Stimulated activated CD4-positive, alpha-beta T cell treated with anti-CD3 and anti-CD28 coated beads, Interleukin-4, amount 100 ng/mL, for 4 hours (primary cell): Measurements from ENCODE around the gene CPNE2.
"Not testable (repeated sequence)": the region's sequence is repeated elsewhere in the genome, so short reads cannot be mapped to it uniquely, and the experiment has no call there.

Experiments used
- DNase-seq, 2 experiments: peaks; one replicate each; pipeline ENCODE4 v3.0.0-alpha.2; 2020

The CPNE2 gene

DNA sequence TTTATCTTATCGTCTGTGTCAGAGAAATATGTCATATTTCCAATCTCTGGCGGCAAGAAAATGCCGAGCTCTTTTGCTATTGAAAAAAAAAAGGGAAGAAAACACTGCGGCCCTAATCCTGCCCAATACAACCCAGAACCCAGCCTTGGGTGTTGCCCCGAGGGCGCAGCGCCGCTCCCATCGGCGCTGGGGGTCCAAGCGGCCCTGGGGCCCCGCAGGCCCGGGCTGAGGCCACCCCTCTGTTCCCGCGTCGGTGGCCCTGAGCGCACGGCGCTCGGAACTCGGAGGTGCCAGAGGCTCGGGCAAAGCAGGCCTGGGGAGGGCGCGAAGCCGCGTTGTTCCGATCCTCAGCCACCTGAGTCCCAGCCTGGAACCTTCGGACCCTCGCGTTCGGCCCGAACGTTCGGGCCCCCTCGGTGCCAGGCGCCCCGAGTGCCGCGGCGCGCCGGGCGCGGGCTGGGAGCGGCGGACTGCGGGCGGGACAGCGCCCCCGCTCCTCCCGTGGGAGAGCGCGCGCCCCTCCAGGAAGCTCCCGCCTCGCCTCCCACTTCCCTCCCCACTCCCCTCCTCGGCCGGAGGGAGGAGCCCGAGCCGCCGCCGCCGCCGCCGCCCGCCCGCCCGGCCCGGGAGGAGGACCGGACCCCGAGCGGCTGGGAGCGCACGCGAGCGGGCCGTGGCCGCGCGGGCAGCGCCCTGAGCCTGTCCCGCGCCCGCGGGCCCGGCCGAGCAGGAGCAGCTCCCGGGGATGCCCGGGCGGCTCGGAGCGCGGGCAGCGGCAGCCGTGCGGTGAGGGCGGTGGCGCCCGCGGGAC lies at the start of gene CPNE2:
Gene CPNE2 (plus strand): TSS at position 609 of the 811 bp plus-strand sequence. CDS start 18,160 bp downstream, outside the sequence.
- peak in 1 of 2 experiments; percentile 42 for DNase-seq

DNA sequence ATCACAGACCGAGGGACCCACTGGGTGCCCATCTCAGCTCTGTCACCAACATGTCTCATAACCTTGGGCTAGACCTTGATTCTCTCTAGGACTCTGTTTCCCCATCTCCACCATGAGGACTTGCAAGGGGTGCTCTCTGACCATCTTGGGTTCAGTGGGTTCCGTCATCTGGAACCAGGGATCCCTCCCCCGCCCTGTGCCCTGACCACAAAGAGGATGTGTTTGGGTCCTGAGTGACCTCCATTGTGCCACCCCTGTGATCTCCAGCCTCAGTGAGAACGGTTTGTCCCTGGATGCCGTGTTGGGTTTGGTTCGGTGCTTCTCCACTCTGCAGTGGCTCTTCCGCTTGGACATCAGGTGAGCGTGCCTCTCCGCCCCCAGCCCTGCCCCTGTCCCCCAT lies 49.1 kb upstream of the CPNE2 start:
- DNase-seq, result no peak

DNA sequence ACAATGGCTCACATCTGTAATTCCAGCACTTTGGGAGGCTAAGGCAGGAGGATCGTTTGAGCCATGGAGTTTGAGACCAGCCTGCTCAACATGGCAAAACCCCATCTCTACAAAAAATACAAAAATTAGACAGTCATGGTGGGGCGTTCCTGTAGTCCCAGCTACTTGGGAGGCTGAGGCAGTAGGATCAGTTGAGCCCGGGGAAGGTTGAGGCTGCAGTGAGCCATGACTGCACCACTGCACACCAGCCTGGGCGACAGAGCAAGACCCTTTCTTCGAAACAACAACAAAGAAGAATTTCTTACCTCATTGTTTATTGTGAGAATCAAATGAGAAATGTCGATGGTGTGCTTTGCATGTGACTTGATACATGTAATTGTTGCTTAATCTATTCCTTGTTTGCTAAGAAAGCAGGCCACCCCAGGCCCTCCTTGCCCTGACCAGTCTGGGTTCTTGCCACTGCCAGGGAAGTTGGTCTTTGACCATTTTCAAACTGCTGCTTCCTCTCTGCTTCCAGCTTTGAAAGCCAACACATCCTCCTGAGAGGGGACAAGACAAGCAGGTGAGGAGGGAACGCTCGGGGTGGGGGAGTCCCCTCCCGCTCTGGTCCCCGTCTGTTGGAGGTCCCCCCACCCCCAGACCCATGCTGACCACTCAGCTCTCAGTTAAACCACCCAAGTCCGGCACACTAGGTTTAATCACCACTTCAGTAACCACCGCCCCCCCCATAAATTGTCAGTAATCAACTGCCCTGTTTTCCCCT lies 47.3 kb upstream of the CPNE2 start:
- no peak for DNase-seq

DNA sequence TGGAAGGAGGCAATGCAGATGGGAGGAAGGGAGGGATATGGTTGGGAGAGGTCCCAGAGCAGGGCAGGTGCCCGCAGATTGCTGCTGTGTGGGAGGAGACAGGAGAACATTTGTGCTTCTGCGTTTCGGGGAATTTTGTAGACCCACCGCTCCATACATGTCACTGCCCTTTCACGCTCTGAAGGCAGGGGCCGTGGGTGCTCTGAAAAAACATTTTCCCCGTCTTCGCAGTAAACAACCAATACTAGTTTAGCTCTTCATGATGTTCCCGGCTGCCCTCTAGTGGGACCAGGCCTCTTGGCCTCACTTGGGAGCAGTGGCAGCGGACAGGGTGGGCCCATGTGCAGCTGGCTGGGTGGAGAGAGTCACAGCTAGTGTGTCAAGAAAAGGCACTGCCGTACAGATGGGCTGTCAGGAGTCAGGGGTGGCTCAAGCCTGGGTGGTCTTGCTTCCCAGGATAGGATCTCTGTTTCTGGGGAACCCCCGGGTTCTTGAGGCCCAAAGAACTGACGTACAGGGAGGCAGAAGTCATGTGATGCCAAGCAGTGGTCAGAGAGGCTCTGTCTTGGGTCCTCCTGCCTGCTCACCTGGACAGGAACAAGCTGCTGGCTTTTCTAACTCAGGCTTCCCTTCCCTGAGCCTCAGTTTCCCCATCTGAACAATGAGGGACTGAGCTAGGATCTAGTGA lies 46.5 kb upstream of the CPNE2 start:
- peak in 1 of 2 experiments; percentile 18 for DNase-seq

DNA sequence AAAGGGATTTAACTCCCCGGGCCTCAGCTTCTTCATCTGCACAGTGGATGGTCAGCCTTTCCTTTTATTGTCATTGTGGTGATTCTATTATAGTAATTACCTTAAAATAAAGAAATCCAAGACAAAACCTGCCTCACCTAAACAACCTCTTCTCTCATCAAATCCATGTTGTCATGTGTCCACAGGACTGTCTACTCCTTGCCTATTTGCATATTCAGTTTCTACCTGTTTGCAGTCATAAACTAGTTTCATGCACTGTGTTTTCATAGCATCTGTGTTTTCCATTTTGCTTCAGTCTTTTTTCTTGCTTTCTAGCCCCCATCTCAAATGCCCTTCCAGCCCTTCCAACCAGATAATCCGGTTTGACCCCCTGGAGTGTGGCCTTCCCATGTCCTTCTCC lies 44.3 kb upstream of the CPNE2 start:
- DNase-seq, result no peak

DNA sequence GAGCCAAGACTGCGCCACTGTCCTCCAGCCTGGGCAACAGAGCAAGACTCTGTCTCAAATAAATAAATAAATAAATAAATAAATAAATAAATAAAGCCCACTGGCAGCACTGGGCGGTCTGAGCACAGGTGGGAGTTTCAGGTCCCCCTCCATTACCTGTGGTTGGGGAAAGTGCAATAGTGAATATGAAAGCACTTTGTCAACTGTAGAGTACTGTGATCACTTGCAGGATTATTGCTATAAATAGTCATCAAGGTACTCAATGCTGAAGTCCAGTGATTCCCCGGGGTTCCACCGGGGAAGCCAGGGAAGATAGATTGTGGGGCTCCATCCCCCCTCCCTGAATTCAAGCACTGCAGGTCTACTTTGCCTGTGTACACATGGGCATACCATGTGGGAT lies 42.7 kb upstream of the CPNE2 start:
- DNase-seq, result no peak

DNA sequence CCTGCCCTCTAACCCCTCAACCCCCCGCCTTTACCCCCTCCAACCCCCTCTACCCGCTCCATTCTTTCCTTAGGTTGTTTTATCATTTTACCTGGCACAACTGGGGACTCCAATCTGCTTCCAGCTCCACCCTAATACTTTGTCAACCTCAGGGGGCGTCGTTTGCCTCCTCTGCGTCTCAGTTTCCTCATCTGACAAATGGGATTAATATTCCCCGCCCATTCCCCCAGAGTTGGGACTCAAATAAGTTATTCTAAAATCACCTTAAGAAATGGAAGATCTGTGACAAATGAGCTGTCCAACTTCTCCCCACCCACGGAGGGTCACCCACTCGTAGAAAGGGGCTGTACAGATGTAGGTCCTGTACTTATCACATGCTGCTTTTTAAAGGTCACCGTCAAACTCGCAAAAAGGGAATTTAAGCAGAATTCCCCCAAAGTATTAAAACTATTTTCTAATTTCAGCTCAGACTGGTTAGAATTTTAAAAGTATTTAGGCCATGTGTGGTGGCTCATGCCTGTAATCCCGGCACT lies 40.6 kb upstream of the CPNE2 start:
- no peak for DNase-seq

DNA sequence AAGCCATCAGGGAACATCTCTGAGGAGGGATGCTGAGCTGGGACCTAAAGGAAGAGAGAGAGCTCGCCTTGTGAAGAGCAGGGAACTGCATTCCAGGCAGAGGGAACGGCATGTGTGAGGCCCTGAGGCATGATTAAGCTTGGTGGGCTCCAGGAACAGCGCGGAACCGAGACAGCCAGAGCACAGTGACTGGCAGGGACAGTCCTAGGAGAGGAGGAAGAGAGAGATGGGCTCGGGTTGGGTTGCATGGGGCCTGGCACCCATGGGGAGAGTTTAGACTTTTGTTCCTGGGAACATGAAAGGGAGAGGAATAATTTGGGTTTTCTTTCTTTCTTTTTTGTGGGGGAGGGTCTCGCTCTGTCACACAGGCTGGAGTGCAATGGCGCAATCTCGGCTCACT lies 39.2 kb upstream of the CPNE2 start:
- no peak for DNase-seq

DNA sequence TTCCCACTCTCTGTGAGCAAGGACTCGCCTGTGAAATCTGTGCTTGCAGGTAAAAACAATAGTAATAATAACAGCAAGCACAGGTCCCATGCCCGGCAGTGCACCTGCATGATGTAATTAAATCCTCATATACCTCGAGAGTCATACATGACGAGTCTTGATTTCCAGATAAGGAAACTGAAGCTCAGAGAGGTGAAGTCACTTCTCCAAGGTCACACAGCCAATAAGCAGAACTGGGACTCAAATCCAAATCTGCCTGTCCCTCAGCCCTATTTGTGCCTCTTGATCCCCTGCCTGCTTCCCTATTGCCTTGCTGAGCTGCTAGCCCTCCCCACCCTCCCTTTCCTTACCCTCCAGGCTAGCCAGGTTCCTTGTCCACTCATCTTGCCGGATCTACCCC lies 38.0 kb upstream of the CPNE2 start:
- no peak for DNase-seq

DNA sequence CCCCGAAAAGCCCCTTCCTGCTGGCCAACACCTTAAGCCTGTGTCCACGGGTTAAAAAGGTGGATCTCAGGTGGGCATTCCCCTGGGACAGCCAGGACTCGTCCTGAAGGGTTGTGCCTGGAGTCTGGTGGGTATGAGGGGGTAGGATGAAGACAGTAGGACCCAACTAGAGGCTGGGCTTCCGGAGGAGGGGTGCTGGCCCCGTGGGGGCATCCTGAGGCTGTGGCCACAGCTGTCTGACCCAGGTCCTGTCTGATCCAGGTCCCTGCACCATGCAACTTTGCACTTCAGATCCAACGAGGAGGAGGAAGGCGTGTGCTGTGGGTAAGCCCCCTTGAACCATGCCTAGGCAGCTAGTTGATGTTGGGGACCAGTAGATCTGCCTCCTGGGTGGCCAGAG lies 37.6 kb upstream of the CPNE2 start:
- no peak for DNase-seq

DNA sequence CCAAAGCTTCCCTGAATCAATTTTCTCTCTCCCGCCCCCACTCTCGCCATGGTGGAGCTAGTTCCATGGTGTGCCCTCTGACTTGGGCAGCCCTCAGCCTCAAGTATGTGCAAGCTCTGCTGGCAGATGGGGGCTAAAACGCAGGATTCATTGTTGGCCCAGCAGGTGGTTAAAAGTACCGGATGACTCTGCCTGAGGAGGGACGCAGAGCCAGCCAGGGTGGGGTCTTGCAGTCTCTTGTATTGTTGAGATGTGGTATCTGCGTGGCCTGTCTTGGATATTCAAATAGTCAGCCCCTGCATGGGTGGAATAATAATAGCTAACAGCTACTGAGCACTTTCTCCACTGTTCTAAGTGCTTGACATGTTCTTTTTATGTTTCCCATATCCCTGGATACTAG lies 36.7 kb upstream of the CPNE2 start:
- DNase-seq, result no peak

DNA sequence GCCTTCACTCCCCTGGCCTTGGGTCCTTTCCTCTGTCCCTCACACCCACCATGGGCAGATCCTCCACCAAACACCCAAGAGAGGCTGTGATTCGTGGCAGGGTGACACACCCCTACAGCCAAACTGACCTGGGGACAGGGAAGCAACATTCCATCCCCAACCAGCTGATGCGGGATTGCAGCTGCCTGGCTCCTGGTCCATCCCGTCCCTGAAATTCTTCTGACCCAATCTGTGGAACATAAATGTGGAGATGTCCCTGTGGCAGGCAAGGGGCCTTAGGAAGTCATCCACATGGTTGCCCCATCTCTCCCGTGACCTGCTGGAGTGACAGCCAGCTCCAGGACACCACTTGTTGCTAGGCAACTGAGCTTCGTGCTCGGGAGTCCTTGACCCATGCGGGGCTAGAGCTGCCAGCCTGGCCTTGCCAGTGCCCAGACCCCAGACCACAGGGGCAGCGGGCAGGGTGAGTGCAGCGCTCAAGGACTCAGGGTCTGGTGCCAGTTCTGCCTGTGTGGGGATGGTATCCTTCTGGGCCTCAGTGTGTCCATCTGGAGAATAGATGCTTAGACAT lies 34.0 kb upstream of the CPNE2 start:
- DNase-seq, result no peak

DNA sequence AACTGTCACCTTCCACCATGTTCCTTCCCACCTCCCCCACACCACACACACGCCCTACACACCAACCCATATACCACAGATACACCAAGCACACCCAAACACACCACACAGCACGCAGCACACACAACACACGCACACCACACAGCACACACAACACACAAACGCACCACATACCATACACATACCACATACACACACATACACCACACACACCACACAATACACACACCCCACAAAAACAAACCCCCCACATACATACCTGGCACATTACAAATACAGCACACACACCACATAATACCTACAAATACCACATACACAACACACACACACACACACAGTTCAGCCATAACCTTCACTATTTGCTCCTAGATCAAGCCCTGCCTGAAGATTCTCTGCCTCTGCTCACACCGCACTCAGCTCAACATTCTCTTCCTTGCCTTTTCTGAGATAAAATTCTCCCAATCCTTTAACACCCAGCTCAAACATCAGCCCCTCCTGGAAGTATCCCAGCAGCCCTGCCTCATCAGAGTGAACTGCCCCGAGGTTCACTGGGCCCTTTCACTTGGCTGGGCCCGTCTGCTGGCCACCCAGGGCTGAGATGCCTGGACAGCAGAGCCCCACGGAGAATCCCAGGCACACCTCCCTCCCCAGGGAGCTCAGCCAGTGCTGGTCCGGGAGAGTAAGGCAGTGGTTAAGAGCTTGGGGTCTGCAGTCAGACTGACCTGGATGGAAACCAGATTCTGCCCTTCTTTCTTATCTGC lies 31.9 kb upstream of the CPNE2 start:
- no peak for DNase-seq

DNA sequence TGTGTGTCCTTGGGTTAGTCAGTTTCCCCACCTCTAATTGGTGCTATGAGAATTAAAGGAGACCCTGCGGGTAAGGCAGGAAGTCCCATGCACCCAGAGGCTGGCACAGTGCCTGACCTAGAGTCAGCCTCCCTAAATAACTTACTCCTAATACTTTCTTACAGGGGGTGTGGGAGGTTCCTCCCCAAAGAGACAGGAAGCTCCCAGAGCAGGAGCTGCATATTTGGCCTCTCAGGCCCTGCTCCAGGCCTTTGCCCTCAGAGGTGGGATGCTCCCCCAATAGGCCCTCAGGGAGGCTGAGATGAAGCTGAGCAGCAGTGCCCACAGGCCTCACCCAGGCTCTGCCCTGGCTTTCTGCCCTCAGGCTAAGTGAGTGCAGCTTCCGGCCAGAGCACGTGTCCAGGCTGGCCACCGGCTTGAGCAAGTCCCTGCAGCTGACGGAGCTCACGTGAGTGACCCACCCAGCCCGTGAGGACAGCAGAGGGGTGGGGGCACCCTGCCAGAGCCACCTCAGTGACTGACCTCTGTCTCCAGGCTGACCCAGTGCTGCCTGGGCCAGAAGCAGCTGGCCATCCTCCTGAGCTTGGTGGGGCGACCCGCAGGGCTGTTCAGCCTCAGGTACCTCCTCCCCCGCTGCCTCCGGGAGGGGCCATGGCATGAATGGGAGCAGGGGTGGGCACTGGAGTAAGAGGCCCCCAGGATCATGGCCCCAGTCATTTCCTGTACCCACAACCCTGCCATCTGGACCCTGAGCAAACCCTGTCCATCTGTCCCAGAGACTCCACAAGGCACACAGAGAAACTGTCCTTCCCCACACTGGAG lies 31.1 kb upstream of the CPNE2 start:
- no peak for DNase-seq

DNA sequence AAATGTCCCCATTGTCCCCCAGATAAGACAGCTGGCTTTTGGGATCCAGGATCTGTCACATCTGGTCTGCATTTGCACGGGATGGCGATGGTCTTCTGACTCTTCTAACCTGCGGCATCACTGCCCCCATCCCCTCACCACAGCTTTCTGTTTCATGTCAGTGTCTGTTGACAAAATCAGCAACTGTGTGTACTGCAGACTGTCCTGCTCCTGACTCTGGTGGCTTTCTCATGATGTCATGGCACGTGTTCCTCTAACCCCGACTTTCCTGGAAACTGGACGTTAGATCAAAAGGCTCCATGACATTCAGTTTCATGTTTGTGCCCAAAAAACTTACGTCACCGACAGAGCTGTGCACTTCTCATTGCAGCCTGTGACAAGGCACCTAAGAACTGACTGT lies 30.1 kb upstream of the CPNE2 start:
- no peak for DNase-seq

DNA sequence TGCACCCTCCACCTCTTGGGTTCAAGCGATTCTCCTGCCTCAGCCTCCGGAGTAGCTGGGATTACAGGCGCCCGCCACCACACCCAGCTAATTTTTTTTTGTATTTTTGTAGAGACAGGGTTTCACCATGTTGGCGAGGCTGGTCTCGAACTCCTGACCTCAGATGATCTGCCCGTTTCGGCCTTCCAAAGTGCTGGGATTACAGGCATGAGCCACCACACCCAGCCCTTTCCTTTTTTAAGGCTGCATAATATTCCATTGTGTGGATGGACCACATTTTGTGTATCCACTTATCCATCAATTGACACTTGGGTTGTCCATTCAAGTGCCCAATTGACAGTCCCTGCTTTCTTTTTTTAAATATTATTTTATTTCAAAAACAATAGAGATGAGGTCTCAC lies 29.2 kb upstream of the CPNE2 start:
- DNase-seq, result not testable (repeated sequence)

DNA sequence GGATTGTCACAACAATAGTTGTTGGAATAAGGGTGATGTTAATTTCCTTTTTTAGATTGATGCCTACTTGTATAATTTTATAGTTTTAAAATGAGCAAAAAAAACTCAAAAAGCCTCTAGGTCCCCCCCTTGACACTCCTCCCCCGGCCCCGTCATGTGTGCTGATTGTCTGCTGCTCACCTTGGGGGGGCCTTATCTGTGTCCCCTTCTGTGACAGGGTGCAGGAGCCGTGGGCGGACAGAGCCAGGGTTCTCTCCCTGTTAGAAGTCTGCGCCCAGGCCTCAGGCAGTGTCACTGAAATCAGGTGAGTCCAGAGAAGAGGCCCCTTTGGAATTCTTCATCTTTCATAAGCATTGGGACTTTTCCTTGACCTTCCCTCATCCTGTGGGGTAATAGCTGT lies 27.4 kb upstream of the CPNE2 start:
- DNase-seq, result no peak

DNA sequence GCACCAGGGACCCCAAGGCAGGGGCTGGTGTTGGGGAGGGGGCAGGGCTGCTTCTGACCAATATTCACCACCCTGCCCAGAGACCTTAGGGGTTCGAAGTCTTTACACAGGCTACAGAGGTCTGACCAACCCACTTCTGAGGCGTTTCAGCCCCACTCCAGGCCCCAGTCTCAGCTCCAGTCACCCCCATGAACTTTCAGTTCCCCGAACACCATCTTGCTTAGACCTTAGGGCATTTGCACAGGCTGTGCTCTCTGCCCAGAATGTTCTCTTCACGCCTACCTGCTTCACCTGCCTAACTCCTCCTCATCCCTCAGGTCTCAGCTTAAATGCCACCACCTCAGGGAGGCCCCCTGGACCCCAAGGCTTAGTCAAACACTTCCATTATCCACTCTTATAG lies 25.8 kb upstream of the CPNE2 start:
- no peak for DNase-seq

DNA sequence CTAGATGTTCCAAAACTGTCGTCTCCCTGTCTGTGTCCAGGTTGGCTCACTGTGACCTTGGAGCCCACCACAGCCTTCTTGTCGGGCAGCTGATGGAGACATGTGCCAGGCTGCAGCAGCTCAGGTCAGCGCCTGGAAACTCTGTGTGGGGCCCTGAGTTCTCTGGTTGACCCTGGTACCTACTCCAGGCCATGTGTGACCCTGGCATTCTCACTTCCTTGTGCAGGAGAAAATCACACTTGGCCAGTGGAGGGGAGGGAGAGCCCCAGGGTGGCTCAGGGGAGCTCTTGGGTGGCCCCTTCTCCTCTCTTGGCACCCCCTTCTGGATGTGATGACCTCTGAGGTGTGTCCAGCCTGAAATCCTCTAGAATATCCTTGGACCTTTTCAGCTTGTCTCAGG lies 25.0 kb upstream of the CPNE2 start:
- no peak for DNase-seq

DNA sequence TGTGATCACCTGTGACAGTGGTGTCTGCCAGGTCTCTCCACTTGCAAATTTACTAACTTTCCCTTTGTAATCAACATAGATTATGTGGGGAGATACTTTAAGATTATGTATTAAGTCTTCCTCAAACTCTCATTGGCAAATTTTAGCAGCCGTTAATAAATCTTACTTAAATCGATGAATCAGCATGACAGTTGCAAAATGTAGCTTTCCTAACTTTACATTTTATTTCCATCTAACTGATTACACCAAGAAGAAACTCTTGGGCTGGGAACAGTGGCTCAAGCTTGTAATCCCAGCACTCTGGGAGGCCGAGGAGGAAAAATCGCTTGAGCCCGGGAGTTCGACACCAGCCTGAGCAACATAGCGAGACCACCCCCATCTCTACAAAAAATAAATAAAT lies 23.3 kb upstream of the CPNE2 start:
- DNase-seq, result no peak

DNA sequence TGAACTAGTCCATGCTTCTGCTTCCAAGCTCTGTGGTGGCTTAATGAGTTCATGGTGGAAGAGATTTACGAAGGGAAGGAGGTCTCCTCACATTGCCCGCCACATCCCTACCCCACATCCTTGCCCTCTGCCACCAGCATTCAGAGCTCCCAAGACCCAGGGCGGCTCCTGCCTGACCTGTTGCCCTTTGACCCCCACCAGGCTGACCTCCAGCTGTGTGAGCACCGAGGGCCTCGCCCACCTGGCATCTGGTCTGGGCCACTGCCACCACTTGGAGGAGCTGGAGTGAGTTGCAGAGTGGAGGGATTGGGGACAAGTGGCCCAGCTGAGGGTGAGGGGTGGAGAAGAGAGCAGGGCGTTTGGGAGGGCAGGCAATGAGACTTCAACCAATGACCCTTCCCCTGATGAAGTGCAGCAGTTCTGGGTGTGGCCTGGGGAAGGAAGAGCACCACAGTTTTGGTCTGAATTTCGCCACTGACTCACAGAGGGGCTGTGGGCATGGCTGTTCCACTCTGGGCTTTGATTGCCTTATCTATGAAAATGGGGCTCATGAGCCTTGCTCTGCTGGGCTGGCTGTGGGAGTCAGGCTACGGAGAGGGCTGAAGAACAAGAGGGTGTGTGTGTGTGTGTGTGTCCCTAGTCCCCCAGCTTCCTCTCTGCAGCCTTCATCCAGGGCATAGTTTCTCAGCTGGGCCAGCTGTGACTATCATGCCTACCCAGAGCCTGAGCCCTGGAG lies 22.6 kb upstream of the CPNE2 start:
- DNase-seq, result no peak
